Peyer's patch (tissue), 4 donors: Measurements from ENCODE around the gene APC2. TPM values are rescaled to one million over a fixed set of nuclear protein-coding genes. Genes with fewer than 3 reads are reported as not detected.

Source experiments
- DNase-seq, 3 donors: peaks; one replicate each; pipeline ENCODE4 v3.0.0-alpha.2; 2017 to 2019
- H3K27ac ChIP-seq, 4 donors: fragments of 200-600 bp; sonication (generic); one replicate each; pipeline ENCODE4 v1.5.1; 2016 to 2019
- H3K27me3 ChIP-seq, 2 donors: fragments of 200-600 bp; sonication (generic); one replicate each; pipeline ENCODE4 v1.5.1; 2019
- H3K36me3 ChIP-seq, 3 donors: fragments of 200-600 bp; sonication (generic); one replicate each; pipeline ENCODE4 v1.5.1; 2016 to 2019
- H3K4me1 ChIP-seq, 4 donors: fragments of 200-600 bp; sonication (generic); one replicate each; pipeline ENCODE4 v1.5.1; 2016 to 2019
- H3K4me3 ChIP-seq, 4 donors: fragments of 200-600 bp; sonication (generic); 1 replicate in 3 of 4; 2 replicates in 1 of 4; pipeline ENCODE4 v1.5.1; 2016 to 2019; ENCODE audit warnings: mild to moderate bottlenecking in 1 of 4
- H3K9me3 ChIP-seq, 4 donors: fragments of 200-600 bp; sonication (generic); one replicate each; pipeline ENCODE4 v1.5.1; 2016 to 2019; ENCODE audit warnings: mild to moderate bottlenecking in 1 of 4
- POLR2A ChIP-seq, 2 donors: fragments of 450-650 bp; IDR thresholded peaks; one replicate each; pipeline ENCODE4 v1.5.1; 2017; ENCODE audit warnings: antibody characterized with exemption in 2 of 2, mild to moderate bottlenecking in 2 of 2, moderate library complexity in 2 of 2
- total RNA-seq, 4 donors: library from RNA; depleted of rRNA; stranded (reverse); fragments of >200 nt; gene quantifications; one replicate each; pipeline ENCODE4 v1.1.0, GENCODE V29; 2016
- TF ChIP-seq, protein P1 (sequence below), 6 experiments: fragments of 450-650 bp in 4 of 6; fragments of 200-600 bp in 2 of 6; sonication (generic) in 1 of 6; IDR thresholded peaks; one replicate each; pipeline ENCODE4 v1.5.1; 2017 to 2019; ENCODE audit warnings: antibody characterized with exemption in 6 of 6, mild to moderate bottlenecking in 3 of 6, moderate library complexity in 1 of 6

APC2 gene, protein sequence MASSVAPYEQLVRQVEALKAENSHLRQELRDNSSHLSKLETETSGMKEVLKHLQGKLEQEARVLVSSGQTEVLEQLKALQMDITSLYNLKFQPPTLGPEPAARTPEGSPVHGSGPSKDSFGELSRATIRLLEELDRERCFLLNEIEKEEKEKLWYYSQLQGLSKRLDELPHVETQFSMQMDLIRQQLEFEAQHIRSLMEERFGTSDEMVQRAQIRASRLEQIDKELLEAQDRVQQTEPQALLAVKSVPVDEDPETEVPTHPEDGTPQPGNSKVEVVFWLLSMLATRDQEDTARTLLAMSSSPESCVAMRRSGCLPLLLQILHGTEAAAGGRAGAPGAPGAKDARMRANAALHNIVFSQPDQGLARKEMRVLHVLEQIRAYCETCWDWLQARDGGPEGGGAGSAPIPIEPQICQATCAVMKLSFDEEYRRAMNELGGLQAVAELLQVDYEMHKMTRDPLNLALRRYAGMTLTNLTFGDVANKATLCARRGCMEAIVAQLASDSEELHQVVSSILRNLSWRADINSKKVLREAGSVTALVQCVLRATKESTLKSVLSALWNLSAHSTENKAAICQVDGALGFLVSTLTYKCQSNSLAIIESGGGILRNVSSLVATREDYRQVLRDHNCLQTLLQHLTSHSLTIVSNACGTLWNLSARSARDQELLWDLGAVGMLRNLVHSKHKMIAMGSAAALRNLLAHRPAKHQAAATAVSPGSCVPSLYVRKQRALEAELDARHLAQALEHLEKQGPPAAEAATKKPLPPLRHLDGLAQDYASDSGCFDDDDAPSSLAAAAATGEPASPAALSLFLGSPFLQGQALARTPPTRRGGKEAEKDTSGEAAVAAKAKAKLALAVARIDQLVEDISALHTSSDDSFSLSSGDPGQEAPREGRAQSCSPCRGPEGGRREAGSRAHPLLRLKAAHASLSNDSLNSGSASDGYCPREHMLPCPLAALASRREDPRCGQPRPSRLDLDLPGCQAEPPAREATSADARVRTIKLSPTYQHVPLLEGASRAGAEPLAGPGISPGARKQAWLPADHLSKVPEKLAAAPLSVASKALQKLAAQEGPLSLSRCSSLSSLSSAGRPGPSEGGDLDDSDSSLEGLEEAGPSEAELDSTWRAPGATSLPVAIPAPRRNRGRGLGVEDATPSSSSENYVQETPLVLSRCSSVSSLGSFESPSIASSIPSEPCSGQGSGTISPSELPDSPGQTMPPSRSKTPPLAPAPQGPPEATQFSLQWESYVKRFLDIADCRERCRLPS (N-terminal part only)
- total RNA-seq: under 1 TPM in 3 of 4 donors, not detected in 1; 0.18 to 0.76 (median 0.27) TPM

DNA sequence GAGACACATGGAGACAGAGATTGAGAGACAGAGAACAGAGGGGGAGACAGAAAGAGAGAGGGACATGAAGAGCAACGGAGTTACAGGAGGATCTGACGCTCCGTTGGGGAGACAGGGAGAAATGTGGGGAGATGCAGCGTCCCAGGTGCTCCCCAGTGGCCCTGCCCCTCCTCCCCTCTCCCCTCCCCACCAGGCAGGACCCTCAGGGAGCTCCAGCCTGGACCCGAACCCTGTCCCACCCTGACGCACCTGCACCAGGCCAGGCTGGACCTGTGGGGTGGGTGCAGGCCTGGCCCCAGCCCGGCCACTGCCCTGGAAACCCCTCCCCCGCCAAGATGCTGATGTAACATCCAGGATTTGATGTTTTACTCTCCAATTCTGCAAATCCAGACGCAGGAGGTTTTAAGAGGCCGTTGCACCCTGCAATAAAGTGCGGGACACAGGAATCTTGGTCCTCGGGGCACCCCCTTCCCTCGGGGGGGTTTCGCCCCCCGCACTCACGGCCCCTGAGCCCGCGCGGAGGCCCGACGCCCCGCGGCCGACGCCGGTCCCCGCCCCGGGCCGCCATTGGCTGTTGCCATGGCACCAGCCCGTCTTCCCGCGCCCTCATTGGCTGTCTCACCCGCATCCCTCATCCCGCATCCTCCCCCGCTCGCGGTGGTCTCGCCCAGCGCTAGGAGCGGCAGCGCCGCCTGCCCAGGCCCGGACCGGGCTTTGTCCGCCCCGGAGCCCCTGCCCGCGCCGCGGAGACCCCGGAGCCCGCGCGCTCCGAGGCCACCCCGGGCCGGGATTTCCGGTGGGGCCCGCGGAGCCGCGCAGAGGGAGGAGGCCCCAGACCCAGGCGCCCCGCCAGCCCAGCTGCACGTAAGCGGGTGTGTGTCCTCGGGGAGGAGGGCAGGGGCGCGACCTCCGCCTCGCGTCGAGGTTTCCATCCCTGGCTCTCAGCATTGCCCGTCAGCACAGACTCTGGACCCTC, at the start of gene APC2:
APC2 (plus strand) TSS at position 655 of the 976 bp plus-strand sequence. CDS start 2,881 bp downstream, outside the sequence.
- H3K27ac ChIP-seq: no peak within 1 kb of the TSS
- no peak within 1 kb of the TSS for H3K4me3 ChIP-seq
- no peak for TF ChIP-seq POLR2A (IDR thresholded peaks at IDR 0.05)
- TF ChIP-seq, protein P1, sequence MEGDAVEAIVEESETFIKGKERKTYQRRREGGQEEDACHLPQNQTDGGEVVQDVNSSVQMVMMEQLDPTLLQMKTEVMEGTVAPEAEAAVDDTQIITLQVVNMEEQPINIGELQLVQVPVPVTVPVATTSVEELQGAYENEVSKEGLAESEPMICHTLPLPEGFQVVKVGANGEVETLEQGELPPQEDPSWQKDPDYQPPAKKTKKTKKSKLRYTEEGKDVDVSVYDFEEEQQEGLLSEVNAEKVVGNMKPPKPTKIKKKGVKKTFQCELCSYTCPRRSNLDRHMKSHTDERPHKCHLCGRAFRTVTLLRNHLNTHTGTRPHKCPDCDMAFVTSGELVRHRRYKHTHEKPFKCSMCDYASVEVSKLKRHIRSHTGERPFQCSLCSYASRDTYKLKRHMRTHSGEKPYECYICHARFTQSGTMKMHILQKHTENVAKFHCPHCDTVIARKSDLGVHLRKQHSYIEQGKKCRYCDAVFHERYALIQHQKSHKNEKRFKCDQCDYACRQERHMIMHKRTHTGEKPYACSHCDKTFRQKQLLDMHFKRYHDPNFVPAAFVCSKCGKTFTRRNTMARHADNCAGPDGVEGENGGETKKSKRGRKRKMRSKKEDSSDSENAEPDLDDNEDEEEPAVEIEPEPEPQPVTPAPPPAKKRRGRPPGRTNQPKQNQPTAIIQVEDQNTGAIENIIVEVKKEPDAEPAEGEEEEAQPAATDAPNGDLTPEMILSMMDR (IDR thresholded peaks at IDR 0.05): no peak
- DNase-seq: no peak
- peaks cover 0 to 33% (median 19%) of the 10 kb centered on the region in 4 donors for H3K4me1 ChIP-seq
- H3K27me3 ChIP-seq: peaks cover 3 to 77% of the 10 kb centered on the region in 2 donors
- no peaks in the 10 kb centered on the region for H3K36me3 ChIP-seq
- H3K9me3 ChIP-seq: no peaks in the 10 kb centered on the region

DNA sequence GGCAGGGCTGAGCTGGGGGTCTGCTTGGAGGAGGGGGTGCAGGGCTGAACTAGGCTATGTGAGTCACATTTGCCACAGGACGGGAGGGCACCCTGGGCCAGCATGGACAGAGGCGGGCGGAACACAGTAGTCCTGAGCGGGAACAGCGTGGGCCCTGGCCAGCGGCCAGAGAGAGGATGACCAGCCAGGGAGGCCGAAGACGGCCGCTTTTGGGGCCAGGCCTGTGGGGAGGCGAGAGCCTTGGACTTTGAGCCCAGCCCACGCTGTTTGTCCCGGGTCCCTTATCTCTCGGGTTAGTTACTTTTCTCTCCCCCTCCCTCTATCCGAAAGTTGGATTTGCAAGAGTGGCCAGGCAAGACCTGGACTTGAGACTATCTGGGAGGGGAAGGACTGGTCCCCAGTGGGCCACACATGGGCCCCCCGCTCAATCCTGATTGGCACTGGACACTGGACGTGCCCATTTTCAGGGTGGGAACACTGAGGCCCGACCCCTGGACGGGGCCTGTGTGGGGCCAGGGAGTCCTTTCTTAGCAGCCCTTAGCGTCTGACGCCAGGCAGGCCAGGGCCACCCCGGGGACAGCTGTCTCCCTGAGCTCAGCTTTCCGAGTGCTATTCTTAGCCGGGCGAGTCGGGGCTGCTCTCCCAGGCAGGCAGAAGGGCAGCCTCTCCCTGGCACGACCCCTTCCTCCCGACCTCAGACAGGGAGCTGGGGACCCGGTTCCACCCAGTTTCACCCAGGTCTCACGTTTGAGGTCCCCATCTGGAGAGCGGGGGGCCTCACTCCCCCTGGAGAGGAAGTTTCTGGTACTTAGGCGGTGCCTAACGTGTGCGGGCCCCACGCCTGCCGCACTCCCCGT, 49.4 kb upstream of the APC2 start:
- H3K27me3 ChIP-seq: peaks cover 0 to 6% of the 10 kb centered on the region in 2 donors
- no peak for DNase-seq
- H3K4me1 ChIP-seq: peaks cover 4 to 45% (median 11%) of the 10 kb centered on the region in 4 donors
- H3K4me3 ChIP-seq: peak overlapping the region; percentile 53 to 72 (median 66)
- H3K9me3 ChIP-seq: no peaks in the 10 kb centered on the region
- TF ChIP-seq, protein P1 (IDR thresholded peaks at IDR 0.05): no peak
- no peak for TF ChIP-seq POLR2A (IDR thresholded peaks at IDR 0.05)
- no peaks in the 10 kb centered on the region for H3K36me3 ChIP-seq
- H3K27ac ChIP-seq: peak overlapping the region in 1 of 4 donors; percentile 56

DNA sequence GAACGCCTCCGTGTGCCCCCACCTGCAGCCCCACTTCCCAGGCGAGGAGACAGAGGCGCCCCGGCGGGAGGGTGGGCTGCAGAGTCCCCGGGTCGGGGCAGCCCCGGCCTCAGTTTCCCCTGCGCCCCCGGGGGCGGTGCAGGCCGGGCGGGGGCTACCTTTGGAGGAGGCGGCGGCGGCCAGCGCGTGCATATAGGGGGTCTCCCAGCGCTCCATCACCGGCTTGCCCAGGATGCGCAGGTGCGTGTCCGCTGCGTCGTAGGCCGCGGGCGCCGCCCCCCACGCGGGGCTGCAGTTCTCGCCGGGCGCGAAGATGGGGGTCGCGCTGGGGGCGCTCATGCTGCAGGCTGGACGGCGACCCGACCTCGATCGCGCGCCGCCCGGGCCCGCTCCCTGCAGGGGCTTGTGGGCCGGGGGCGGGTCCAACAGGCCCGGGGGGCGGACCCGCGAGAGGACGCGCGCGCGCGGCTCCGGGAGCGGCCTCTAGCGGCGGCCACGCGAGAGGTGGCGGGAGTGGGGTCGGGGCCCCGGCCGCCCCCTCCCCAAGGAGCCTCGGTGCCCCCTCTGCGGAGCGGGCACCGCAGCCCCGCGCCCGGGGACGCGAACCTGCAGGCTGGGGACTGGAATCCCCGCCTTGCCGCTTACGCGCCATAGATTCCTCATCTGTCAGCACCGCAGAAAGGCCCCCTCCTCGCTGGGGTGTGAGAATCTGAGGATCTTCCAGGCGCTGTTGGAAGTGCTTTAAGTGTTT, 48.6 kb upstream of the APC2 start, which contains the start of gene GAMT:
GAMT (minus strand) TSS at position 405 of the 751 bp plus-strand sequence; CDS start at position 339, 66 bp downstream.
- H3K27me3 ChIP-seq: peaks cover 0 to 6% of the 10 kb centered on the region in 2 donors
- DNase-seq: peak in 2 of 3 donors; percentile 67 to 74
- no peaks in the 10 kb centered on the region for H3K9me3 ChIP-seq
- TF ChIP-seq POLR2A (IDR thresholded peaks at IDR 0.05): no peak
- TF ChIP-seq, protein P1 (IDR thresholded peaks at IDR 0.05): peak; percentile 3 to 49 (median 38)
- peak within 1 kb of the TSS in 1 of 4 donors; percentile 56 for H3K27ac ChIP-seq
- peak within 1 kb of the TSS; percentile 53 to 72 (median 66) for H3K4me3 ChIP-seq
- H3K4me1 ChIP-seq: peaks cover 4 to 41% (median 11%) of the 10 kb centered on the region in 4 donors
- H3K36me3 ChIP-seq: no peaks in the 10 kb centered on the region

DNA sequence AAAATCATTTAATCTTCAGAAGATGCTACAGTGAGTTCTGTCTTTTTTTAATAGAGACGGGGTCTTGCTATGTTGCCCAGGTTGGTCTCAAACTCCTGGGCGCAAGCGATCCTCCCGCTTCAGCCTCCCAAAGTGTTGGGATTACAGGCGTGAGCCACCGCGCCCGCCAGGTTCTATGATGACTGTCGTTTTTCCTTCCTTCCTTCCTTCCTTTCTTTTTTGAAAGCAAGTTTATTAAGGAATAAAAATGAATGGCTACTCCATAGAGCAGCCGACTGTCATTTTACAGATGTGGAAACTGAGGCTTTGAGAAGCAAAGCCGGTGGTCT, 48.1 kb upstream of the APC2 start:
- H3K4me1 ChIP-seq: peaks cover 7 to 39% (median 13%) of the 10 kb centered on the region in 4 donors
- no peak for TF ChIP-seq POLR2A (IDR thresholded peaks at IDR 0.05)
- TF ChIP-seq, protein P1 (IDR thresholded peaks at IDR 0.05): no peak
- H3K27me3 ChIP-seq: peaks cover 0 to 6% of the 10 kb centered on the region in 2 donors
- peak overlapping the region in 3 of 4 donors; percentile 62 to 72 (median 69) for H3K4me3 ChIP-seq
- peak overlapping the region in 1 of 4 donors; percentile 56 for H3K27ac ChIP-seq
- no peaks in the 10 kb centered on the region for H3K9me3 ChIP-seq
- DNase-seq: no peak
- no peaks in the 10 kb centered on the region for H3K36me3 ChIP-seq
